Ureter (tissue), 1 donor: ENCODE measurements around the gene SYNM. TPM values are rescaled to one million over a fixed set of nuclear protein-coding genes. Genes with fewer than 3 reads are reported as not detected.

Experiments
- DNase-seq: peaks from one replicate; pipeline ENCODE4 v3.0.0-alpha.2; 2020; ENCODE audit warnings: low spot score
- total RNA-seq: library from RNA; stranded (reverse); gene quantifications from one replicate; pipeline ENCODE4 v1.2.4, GENCODE V29; 2023
- donor health status: DM: yes; HTN: yes; CAD: no.

Gene SYNM
- total RNA-seq, 1 donor from 2014 or later = 189 TPM

GRCh38 chr15:99167201-99167600 lies 62.3 kb downstream of the SYNM start:
- DNase-seq = no peak

GRCh38 chr15:99167640-99168039 lies 62.8 kb downstream of the SYNM start:
- no peak for DNase-seq

GRCh38 chr15:99168601-99169580 lies 64.0 kb downstream of the SYNM start:
- no peak for DNase-seq

GRCh38 chr15:99169769-99170311 lies 65.0 kb downstream of the SYNM start:
- DNase-seq = peak; percentile 82

GRCh38 chr15:99170476-99171065 lies 65.7 kb downstream of the SYNM start:
- DNase-seq = no peak

- no peak for DNase-seq
Measured at GRCh38 chr15:99172171-99172570, 67.3 kb downstream of the SYNM start.

GRCh38 chr15:99172989-99173388 lies 68.1 kb downstream of the SYNM start:
- DNase-seq = no peak

- no peak for DNase-seq
Measured at GRCh38 chr15:99174567-99175395, 69.9 kb downstream of the SYNM start.

GRCh38 chr15:99176757-99177156 lies 71.9 kb downstream of the SYNM start:
- DNase-seq = no peak

GRCh38 chr15:99177679-99178078 lies 72.8 kb downstream of the SYNM start:
- DNase-seq = no peak

- no peak for DNase-seq
Measured at GRCh38 chr15:99180086-99180963, 75.4 kb downstream of the SYNM start.

- DNase-seq = no peak
Measured at GRCh38 chr15:99180964-99181306, 76.1 kb downstream of the SYNM start.

GRCh38 chr15:99181545-99181971 lies 76.7 kb downstream of the SYNM start:
- peak; percentile 55 for DNase-seq

GRCh38 chr15:99182791-99183190 lies 77.9 kb downstream of the SYNM start:
- no peak for DNase-seq

Other genes starting within 250 kb of the SYNM start
- gene PGPEP1L, start 97.3 kb upstream of the SYNM start, total RNA-seq = not detected
- gene TTC23, start 144.5 kb downstream of the SYNM start, total RNA-seq = 28.5 TPM
- gene LRRC28, start 146.4 kb downstream of the SYNM start, total RNA-seq = 27.6 TPM